Stimulated activated CD4-positive, alpha-beta T cell treated with anti-CD3 and anti-CD28 coated beads, Interleukin-4, amount 100 ng/mL, for 4 hours (primary cell): Measurements from ENCODE around the gene KLF18.
"Not testable (repeated sequence)": the region's sequence is repeated elsewhere in the genome, so short reads cannot be mapped to it uniquely, and the experiment has no call there.

ENCODE experiments used
- DNase-seq, 2 experiments: peaks; one replicate each; pipeline ENCODE4 v3.0.0-alpha.2; 2020

KLF18 gene

DNA sequence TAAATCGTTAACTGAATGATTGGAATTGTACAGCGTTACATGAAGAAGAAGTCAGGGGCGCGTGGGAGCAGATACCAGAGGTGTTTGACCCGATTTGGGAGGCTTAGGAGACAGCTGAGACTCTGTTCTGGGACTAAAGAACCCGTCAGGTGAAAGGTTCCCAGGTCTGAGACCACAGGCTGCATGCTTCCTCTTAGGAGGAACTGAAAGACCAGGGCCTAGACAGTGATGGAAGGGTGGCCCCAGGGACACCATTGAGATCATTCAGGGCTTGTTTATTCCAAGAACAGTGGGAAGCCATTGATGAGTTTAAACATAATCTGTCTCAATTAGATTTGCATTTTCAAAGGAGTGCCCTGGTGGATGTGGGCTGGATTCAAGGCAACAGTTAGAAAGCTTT, 21.9 kb downstream of the KLF18 start:
- DNase-seq = no peak

DNA sequence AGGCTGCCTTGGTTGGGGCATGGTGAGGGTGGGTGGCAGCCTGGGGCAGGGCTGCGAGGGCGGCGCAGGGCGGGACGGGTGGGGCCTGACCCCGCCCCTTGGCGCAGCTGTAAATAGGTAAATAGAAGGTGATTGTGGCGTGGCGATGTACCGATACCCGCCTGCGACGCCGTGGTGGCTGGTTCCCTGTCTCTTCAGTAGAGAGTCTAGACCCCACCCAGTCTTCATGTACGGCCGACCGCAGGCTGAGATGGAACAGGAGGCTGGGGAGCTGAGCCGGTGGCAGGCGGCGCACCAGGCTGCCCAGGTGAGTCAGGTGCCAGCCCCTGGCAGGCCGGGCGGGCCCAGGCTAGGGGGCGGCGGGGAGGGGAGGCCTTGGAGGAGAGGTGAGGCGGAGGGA, 22.7 kb downstream of the KLF18 start, which contains the start of gene KLF17:
KLF17 (plus strand) TSS at position 140 of the 400 bp plus-strand sequence; CDS start at position 227, 87 bp downstream.
- no peak for DNase-seq

DNA sequence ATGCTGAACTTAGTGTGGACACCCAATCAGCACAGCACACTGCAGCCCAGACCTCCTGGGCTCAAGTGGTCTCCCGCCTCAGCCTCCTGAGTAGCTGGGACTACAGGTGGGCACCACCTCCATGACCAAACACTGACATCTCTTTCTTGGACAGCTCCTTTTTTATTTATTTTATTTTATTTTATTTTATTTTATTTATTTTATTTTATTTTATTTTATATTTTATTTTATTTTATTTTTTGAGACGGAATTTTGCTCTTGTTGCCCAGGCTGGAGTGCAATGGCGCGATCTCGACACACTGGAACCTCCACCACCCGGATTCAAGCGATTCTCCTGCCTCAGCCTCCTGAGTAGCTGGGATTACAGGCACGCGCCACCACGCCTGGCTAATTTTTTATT, 24.2 kb downstream of the KLF18 start:
- not testable (repeated sequence) for DNase-seq

DNA sequence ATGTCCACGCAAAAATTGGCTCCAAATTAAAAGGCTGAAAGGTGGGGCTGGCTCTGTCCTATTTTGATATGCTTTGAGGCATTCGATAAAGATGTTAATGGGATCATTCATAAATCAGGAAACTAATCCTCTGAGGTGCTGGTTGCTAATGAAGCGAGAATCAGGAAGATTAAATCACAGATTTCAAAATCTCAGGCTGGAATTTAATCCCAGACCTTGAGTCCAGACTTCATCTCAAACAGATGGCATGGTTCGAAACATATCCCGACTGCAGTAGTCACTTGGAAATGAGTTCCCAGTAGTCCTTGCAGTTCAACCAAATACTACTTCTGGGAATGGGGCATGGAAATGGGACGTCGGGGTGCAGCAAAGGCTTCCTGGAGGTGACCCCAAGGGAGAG, 27.3 kb downstream of the KLF18 start:
- DNase-seq = no peak

DNA sequence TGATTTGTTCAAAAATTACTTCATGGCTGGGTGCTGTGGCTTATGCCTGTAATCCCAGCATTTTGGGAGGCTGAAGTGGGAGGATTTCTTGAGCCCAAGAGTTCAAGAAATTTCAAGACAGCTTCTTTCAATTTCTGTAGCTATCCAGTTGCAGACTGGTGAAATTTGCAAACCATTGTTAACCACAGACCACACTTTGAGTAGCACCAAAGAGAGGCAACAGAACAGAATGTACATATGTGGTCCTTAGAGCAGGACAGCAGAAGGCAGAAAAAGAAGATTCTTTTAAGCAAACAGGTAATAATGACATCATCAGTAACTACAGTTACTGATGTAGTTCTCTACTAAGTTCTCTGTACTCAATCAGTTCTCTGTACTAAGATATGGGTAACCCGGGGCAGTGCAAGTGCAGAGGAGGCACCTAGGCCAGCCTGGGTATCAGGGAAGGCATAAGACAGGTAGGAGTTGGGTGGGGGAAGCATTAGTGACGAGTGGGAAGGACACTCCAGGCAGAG, 28.3 kb downstream of the KLF18 start:
- no peak for DNase-seq

DNA sequence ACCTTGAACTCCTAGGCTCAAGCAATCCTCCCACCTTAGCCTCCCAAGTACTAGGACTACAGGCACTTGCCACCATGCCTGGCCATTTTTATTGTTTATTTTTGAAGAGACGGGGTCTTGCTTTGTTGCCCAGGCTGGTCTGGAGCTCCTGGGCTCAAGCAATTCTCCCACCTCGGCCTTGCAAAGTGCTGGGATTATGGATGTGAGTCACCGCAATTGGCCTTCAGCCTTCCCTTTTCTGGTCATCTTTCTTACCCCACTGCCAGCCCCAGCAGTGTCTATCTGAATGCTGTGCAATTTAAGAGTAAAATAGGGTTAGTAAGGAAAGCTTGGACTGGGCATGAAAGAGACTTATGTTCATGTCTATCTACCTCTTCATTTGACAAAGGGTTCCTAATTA, 28.9 kb downstream of the KLF18 start:
- no peak for DNase-seq

DNA sequence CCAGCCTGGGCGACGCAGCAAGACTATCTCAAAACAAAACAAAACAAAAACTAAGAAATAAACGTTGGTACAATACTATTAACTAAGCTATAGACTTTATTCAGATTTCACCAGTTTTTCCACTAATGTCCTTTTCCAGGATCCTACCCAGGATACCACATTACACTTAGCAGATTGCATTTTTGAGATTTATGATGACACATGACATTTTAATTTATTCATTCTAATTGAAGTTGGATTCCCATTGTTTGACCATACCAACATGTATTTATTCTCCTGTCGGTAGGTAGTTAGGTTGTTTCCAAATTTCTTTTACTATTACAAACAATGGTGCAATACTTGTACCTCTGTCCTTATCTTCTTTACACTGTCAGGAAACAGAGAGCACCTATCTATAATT, 29.6 kb downstream of the KLF18 start:
- DNase-seq = no peak

DNA sequence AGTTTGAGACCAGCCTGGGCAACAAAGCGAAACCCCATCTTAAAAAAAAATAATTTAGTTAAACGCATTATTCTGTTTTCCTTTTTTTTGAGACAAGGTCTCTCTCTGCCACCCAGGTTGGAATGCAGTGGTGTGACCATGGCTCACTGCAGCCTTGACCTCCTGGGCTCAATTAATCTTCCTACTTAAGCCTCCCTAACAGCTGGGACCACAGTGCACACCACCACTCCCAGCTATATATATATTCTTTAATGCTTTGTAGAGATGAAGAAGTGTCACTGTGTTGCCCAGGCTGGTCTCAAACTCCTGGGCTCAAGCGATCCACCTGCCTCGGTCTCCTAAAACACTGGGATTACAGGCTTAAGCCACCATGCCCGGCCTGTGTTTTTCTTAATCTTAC, 30.5 kb downstream of the KLF18 start:
- DNase-seq = no peak

DNA sequence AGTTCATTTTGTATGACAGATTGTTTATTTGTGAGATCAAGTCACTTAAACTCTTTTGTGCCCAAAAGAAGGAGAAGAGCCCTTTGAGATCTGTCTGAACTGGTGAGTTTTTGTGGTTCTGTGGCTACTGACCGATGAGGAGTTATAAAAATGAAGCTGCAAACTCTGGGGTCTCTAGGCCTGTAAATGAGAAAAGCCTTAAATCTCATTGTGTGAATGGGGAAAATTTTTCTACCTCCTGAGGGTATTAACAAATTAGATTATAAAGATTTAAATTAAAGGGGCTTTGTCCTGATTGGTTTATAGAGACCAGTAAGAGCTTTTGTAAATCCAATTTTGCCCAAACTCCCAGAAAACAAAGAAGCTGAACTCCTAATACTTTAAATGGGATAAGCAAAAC, 32.5 kb downstream of the KLF18 start:
- DNase-seq = no peak

DNA sequence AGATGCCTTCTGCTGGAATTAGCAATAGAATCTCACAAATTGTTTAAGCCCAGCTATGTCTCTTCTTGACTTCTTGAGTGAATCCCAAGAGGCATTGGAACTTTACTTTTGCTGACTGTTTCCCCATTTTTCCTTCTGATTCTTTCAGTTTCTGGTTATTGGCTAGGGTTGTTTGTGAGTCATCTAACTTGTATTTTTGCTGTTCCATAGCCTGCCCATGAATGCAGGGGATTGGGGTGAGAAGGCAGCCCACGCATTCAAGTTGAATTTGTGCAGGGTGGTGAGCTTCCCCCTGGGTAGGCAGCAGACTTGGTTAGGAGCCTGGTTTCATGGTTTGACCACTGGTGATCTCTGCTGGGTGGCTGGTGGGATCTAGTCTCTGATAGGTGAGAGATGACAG, 33.2 kb downstream of the KLF18 start:
- no peak for DNase-seq

DNA sequence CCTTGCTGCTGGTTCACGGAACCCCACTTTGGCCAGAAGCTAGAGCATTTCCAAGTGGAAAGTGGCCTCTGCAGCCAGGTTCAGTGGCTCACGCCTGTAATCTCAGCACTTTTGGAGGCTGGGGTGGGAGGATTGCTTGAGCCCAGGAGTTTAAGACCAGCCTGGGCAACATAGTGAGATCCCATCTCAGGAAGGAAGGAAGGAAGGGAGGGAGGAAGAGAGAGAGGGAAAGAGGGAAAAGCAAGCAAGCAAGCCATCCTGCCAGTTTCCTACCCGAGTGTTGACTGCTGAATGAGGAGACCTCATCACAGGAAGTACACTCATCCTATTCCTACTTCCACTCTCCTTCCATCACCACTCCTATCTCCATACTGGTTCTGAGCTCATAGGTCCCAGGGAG, 35.6 kb downstream of the KLF18 start:
- no peak for DNase-seq

DNA sequence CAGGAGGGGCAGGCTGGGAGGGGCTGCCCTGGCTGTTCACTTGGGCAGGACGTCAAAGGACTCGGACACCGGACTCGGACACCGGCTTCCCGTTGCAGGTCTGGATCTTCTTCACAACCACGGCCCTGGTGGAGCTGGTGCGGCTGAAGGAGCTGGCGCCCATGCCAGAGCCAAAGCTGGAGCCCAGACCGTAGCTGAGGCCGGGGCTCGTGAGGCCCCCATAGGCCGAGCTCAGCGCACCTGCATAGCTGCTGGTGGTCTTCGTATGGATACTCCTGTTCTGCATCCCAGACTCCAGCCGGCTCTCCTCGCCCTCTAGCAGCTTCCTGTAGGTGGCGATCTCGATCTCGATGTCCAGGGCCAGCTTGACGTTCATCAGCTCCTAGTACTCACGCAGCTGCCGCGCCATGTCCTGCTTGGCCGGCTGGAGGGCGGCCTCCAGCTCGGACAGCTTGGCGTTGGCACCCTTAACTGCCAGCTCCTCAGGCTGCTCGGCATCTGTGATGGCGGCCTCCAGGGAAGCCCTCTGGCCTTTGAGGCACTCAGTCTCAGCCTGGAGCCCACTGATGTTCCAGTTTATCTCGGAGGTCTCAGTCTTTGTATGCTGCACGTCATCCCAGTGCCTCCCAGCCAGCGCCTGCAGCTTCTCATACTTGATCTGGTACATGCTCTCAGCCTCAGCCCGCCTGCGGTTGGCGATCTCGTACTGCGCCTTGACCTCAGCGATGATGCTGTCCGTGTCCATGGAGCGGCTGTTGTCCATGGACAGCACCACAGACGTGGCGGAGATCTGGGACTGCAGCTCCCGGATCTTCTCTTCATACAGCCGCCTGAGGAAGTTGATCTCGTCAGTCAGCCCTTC, 37.9 kb downstream of the KLF18 start:
- no peak for DNase-seq

DNA sequence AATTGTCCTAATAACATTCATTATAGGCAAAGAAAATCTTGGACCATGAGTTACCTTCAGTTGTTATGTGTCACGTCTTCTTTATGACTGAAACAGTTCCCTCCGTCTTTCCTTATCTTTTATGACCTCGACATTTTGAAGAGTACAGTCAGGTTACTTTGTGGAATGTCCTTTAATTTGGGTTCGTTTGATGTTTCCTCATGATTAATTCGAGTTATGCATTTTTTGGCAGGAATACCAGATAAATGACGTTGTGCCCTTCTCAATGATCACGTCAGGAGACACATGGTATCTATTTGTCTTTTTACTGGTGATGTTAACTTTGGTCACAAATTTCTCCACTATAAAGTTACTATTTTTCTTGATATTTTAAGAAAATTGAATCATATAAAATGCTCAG, 40.1 kb downstream of the KLF18 start:
- no peak for DNase-seq

DNA sequence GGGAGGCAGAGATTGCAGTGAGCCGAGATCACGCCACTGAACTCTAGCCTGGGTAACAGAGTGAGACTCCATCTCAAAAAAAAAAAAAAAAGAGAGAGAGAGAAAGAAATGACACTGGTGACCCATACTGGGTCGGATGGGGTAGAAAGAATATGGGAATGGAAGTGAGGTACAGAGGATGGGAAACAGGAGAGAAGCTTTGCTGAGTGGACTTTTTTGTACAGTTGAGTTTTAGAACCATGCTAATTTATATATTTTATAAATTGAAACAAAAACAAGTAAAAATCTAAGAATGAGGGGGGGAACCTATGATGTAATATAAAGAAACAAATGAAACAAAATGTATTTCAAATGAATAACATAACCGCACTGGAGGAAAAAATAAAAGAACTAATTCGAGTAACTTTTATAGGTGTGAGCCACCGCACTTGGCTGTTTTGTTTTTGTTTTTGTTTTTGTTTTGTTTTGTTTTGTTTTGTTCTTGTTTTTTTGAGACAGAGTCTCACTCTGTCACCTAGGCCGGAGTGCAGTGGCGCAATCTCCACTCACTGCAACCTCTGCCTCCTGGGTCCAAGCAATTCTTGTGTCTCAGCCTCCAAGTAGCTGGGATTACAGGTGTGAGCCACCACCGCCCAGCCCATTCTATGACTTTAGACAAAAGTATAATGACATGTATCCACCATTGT, 41.1 kb downstream of the KLF18 start:
- no peak for DNase-seq

DNA sequence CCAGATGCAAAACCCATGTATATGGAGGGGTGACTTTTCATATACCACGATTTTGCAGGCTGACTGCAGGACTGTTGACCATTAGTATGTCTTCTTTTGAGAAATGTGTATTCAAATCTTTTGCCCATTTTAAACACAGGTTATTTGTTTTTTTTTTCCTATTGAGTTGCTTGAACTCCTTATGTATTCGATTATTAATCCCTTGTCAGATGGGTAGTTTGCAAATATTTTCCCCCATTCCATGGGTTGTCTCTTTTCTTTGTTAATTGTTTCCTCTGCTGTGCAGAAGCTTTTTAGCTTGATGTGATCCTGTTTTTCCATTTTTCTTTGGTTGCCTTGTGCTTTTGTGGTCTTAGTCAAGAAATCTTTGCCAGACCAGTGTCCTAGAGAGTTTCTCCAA, 47.4 kb downstream of the KLF18 start:
- DNase-seq = no peak

DNA sequence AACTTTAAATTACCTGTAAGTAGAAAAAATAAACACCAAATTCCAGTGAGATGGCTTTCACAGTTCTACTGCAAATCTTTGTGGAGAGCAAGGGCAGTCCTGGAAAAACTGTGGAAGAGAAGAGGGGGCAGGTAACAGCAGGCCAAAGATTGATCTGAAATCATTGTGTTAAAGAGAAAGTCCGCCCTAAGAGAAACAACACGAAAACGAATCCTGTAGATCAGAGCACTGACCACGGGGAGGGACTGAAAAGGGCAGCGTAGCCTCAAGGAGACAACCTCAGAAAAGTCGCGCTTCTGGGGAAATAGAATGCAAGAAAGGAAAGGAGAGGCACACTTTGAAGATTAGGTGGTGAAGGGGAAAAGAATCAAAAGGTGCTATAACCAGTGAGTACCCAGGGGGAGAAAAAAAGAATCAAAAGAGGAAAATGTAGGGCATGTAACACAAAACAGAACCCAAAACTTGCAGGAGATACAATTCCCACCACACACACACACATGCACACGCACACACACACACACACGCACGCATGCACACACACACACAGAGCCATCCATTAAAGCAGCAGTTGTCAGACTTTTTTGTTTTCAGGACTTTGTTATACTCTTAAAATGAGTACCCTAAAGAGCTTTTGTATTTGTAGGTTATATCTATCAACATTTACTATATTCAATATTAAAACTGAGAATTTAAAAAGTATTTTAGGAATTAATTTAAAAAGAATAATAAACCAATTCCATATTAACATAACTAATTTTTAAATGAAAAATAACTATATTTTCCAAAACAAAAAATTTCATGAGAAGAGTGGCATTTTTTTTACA, 50.8 kb downstream of the KLF18 start:
- DNase-seq = no peak

DNA sequence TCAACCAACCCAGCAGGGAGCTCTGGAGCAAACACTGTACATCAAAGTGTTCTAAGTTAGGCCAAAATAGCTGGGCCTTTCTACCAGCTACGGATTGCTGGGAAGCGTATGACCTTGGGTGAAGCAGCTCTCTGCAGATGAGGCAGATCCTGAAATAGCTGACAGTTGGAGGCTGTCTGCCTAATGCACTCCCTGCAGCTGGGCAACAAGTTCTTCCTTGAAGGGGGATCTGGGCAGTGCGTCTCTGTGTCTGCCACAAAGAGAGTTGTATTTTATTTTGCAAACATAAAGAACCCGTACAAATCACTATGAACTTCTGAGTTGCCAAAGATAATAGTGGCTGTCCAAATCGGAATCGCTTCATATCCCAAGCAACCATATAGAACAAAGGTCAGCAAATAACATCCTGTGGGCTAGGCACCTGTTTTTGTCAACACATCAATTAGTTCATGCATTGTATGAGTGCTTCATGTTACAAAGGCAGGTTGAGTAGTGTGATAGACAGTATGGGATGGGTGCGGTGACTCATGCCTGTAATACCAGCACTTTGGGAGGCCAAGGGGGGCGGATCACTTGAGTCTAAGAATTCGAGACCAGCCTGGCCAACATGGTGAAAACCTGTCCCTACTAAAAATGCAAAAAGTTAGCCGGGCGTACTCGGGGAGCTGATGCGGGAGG, 51.9 kb downstream of the KLF18 start:
- no peak for DNase-seq
